Stimulated activated CD8-positive, alpha-beta memory T cell treated with anti-CD3 and anti-CD28 coated beads, Interleukin-7, amount 100 ng/mL, for 48 hours (primary cell): ENCODE results near the gene KRTAP10-9.
"Not testable (repeated sequence)": the region's sequence is repeated elsewhere in the genome, so short reads cannot be mapped to it uniquely, and the experiment has no call there.

Experiments
- DNase-seq, 2 donors: peaks; one replicate each; pipeline ENCODE4 v3.0.0-alpha.2; 2020; ENCODE audit warnings: low read depth in 1 of 2; ENCODE audit errors: extremely low read depth in 1 of 2

The KRTAP10-9 gene

DNA sequence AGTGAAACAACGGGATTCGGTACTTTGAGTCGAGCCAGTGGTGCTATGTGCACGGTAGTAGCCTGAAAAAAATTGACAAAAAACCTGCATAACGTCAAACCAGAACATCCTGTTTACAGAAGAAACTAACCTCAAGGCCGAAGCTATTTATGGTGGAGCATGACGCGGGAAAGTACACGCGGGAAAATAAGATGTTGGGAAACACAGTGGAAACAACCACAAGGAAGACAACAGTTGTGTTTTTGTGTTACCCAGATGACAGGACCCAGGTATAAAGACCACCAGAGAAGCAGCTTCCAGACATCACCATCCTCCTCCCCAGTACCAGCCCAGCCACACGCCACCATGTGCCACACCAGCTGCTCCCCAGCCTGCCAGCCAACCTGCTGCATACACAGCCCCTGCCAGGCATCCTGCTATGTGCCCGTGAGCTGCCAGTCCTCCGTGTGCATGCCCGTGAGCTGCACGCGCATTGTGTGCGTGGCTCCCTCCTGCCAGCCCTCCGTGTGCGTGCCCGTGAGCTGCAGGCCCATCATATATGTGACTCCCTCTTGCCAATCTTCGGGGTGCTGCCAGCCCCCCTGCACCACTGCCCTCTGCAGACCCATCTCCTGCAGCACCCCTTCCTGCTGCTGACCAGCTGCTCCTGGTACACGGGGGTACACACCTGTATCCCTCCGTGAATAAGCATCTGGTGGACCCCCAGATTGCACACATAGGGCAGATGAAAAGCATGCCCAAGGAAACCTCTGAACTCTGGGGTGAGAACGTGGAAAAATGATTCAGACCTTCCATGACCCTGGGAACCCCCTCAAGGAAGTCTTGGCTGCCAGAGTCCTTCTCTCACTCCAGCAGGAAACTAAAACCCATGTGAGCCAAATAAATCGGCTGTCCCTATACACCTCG lies 31.0 kb downstream of the KRTAP10-9 start, which contains the start of gene KRTAP12-3:
KRTAP12-3 (plus strand) TSS at position 298 of the 906 bp plus-strand sequence; CDS start at position 346, 48 bp downstream.
- no peak for DNase-seq

- DNase-seq: no peak
These were observed 31.6 kb downstream of the KRTAP10-9 start for GRCh38 chr21:44658541-44658910.

DNA sequence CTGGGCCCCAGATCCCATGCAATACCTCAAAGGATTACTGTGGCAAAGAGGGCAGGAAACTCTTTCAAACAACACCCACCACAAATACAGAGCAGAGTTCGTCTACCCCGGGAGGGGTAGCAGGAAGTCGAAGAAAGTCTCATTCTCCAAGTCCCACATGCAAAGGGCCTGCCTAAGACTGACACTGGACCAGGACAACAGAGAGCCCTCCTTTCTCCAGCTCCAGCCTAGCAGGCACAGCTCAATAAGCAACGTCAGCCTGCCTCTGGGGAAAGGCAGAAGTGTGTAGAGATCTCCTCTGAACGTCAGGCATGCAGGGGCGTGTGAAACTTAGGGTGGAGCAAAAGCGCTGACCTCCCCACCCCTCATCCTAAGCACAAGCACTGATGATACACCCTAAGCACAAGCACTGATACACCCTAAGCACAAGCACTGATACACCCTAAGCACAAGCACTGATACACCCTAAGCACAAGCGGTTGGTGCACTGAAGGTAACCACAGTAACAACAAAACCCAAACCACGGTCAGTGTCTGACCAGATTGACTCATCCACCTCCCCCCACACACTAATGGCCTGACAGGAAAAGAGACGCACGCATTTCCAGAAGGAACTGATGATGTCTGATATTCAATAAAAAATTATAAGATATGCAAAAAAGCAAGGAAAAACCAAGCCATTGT lies 32.2 kb downstream of the KRTAP10-9 start:
- DNase-seq: no peak

DNA sequence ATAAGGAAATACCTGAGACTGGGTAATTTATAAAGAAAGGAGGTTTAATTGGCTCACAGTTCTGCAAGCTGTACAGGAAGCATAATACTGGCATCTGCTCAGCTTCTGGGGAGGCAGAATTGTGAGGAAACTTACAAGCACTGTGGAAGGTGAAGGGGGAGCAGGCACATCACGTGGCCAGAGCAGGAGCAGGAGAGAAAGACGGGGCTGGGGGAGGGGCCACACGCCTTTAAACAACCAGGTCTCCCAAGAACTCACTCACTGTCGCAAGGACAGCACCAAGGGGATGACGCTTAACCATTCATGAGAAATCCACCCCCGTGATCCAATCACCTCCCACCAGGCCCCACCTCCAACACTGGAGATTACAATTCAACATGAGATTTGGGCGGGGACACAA lies 34.7 kb downstream of the KRTAP10-9 start:
- DNase-seq: not testable (repeated sequence)

DNA sequence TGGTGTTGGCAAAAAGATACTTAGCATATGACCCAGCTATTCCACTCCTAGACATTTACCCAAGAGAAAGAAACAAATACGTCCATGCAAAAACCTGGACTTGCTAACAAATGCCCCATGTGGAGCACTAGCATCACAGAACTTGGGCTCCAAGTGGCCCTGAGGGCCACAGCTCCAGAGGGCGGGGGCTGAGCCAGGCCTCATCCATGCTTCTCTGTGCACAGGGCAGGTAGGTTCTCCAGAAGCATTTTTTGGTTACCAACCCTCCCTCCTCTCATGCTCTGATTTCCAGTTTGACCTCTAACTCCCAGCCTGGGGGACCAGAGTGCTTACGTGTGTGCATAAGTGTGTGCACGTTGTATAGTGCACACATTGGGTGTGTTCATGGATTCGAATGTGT lies 37.8 kb downstream of the KRTAP10-9 start:
- no peak for DNase-seq

- no peak for DNase-seq
These were observed 39.8 kb downstream of the KRTAP10-9 start, which contains the start of gene KRTAP12-2 for GRCh38 chr21:44666401-44667320. Gene KRTAP12-2 (minus strand): TSS chr21:44666927. CDS start chr21:44666886, 41 bp downstream.

GRCh38 chr21:44667612-44668011 lies 40.7 kb downstream of the KRTAP10-9 start:
- DNase-seq: no peak

- no peak for DNase-seq
These were observed 43.9 kb downstream of the KRTAP10-9 start for GRCh38 chr21:44670642-44671432.

GRCh38 chr21:44671911-44672310 lies 45.0 kb downstream of the KRTAP10-9 start:
- DNase-seq: no peak

- no peak for DNase-seq
These were observed 51.0 kb downstream of the KRTAP10-9 start for GRCh38 chr21:44677881-44678280.
